Activated B cell treated with CpG ODN at 0.5 μM for 24 hours (primary cell): ENCODE measurements around the gene PTPRD. TPM values are rescaled to one million over a fixed set of nuclear protein-coding genes. Genes with fewer than 3 reads are reported as not detected.

Experiments used
- ATAC-seq: fragments of 200-7000 bp; cut with Tn5 transposase; one replicate; pipeline ENCODE4 v1.10.0; 2021; ENCODE audit warnings: low read depth, mild to moderate bottlenecking, moderate library complexity
- CTCF ChIA-PET: fragments of 350-600 bp; sonication (Branson Sonifier 250); formaldehyde crosslinking; loops from one replicate; lab custom pipeline; 2021; ENCODE audit warnings: antibody characterized with exemption; lab: Charles Lee
- POLR2A ChIA-PET: fragments of 350-600 bp; sonication (Branson Sonifier 250); formaldehyde crosslinking; loops from one replicate; lab custom pipeline; 2021; ENCODE audit warnings: antibody characterized with exemption; lab: Charles Lee
- DNase-seq: peaks from one replicate; pipeline ENCODE4 v3.0.0; 2022
- H3K27ac Mint-ChIP-seq: one replicate; pipeline ENCODE4 v1.8.0; 2020; ENCODE audit warnings: mixed read lengths
- H3K27me3 Mint-ChIP-seq: one replicate; pipeline ENCODE4 v1.8.0; 2021; ENCODE audit warnings: mixed read lengths
- H3K36me3 Mint-ChIP-seq: one replicate; pipeline ENCODE4 v1.8.0; 2021; ENCODE audit warnings: low read depth, mixed read lengths
- H3K4me1 Mint-ChIP-seq: one replicate; pipeline ENCODE4 v1.8.0; 2021; ENCODE audit warnings: mixed read lengths
- H3K4me3 Mint-ChIP-seq: one replicate; pipeline ENCODE4 v1.8.0; 2020; ENCODE audit warnings: mild to moderate bottlenecking, mixed read lengths
- H3K9me3 Mint-ChIP-seq: one replicate; pipeline ENCODE4 v1.8.0; 2020; ENCODE audit warnings: mixed read lengths
- intact Hi-C: fragments of 100-400 bp; cut with micrococcal nuclease; formaldehyde crosslinking; loops from one replicate; pipeline ENCODE4 v1.15.1; 2024
- total RNA-seq: library from RNA; stranded (reverse); gene quantifications from 2 replicates; pipeline ENCODE4 v1.2.3, GENCODE V29; 2022
- TF ChIP-seq, protein P1 (sequence below): fragments of 200-600 bp; IDR thresholded peaks from one replicate; pipeline ENCODE4 v1.8.0; 2022; ENCODE audit warnings: antibody characterized with exemption, mild to moderate bottlenecking

PTPRD gene
- total RNA-seq, 1 donor from 2014 or later: 0.04 TPM

- TF ChIP-seq, protein P1, sequence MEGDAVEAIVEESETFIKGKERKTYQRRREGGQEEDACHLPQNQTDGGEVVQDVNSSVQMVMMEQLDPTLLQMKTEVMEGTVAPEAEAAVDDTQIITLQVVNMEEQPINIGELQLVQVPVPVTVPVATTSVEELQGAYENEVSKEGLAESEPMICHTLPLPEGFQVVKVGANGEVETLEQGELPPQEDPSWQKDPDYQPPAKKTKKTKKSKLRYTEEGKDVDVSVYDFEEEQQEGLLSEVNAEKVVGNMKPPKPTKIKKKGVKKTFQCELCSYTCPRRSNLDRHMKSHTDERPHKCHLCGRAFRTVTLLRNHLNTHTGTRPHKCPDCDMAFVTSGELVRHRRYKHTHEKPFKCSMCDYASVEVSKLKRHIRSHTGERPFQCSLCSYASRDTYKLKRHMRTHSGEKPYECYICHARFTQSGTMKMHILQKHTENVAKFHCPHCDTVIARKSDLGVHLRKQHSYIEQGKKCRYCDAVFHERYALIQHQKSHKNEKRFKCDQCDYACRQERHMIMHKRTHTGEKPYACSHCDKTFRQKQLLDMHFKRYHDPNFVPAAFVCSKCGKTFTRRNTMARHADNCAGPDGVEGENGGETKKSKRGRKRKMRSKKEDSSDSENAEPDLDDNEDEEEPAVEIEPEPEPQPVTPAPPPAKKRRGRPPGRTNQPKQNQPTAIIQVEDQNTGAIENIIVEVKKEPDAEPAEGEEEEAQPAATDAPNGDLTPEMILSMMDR: no peak
- H3K36me3 Mint-ChIP-seq: no peaks in the 10 kb centered on the region
- H3K27me3 Mint-ChIP-seq: no peaks in the 10 kb centered on the region
- no peak overlapping the region for H3K27ac Mint-ChIP-seq
- ATAC-seq (no peak), DNase-seq (no peak)
- no peak overlapping the region for H3K4me3 Mint-ChIP-seq
- no peaks in the 10 kb centered on the region for H3K9me3 Mint-ChIP-seq
- intact Hi-C loops: no loop called here
- POLR2A ChIA-PET: no interaction called here
- no peaks in the 10 kb centered on the region for H3K4me1 Mint-ChIP-seq
- CTCF ChIA-PET: no interaction called here
Measured at GRCh38 chr9:9216934-9217333, 1395.9 kb downstream of the PTPRD start.

DNA sequence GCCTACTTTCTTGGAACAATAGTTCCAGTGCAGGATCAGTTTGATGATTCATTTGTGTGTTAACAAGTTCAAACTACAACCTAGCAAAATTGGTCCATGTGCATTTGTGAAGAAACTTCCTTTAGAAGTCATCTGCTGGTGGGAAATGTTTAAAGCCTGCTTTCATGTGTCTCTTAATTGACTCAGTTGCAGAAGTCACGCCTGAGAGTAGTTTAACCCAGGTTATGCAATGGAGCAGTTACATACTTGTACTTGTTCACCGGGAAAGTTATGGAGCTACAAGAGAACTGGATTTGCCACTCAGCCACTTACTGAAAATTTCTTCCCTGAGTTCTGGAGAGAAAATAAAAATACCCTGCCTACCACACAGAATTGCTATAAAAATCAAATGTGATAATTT is 1397.8 kb downstream of the PTPRD start:
- no peak for ATAC-seq
- H3K4me3 Mint-ChIP-seq: no peak overlapping the region
- no peaks in the 10 kb centered on the region for H3K4me1 Mint-ChIP-seq
- no peak overlapping the region for H3K27ac Mint-ChIP-seq
- intact Hi-C loops: no loop called here
- H3K9me3 Mint-ChIP-seq: no peaks in the 10 kb centered on the region
- ChIA-PET POLR2A (no interaction called here), CTCF (no interaction called here)
- TF ChIP-seq, protein P1: no peak
- DNase-seq: no peak
- H3K27me3 Mint-ChIP-seq: no peaks in the 10 kb centered on the region
- no peaks in the 10 kb centered on the region for H3K36me3 Mint-ChIP-seq

DNA sequence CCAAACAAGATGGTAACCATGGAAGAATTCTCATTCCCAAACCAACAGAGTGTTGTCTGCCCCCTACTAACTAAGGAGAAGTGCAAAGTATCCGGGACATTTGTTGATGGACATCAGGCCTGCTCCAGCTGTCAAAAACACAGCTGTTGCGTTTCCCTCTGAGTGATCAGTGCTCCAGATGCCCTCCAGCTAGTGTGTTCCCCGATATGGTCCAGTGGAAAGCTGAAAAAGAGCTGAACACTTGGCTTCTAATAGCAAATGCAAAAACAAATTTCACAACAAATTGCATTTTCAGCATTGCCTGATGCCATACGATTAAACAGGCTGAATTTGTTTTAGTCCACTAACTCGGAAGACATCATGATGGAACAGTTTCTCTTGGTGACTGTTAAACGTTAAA is 1398.7 kb downstream of the PTPRD start:
- ChIA-PET CTCF (no interaction called here), POLR2A (no interaction called here)
- H3K36me3 Mint-ChIP-seq: no peaks in the 10 kb centered on the region
- intact Hi-C loops: no loop called here
- DNase-seq: no peak
- H3K4me3 Mint-ChIP-seq: no peak overlapping the region
- ATAC-seq: no peak
- no peaks in the 10 kb centered on the region for H3K9me3 Mint-ChIP-seq
- no peak overlapping the region for H3K27ac Mint-ChIP-seq
- TF ChIP-seq, protein P1: no peak
- H3K4me1 Mint-ChIP-seq: no peaks in the 10 kb centered on the region
- no peaks in the 10 kb centered on the region for H3K27me3 Mint-ChIP-seq

DNA sequence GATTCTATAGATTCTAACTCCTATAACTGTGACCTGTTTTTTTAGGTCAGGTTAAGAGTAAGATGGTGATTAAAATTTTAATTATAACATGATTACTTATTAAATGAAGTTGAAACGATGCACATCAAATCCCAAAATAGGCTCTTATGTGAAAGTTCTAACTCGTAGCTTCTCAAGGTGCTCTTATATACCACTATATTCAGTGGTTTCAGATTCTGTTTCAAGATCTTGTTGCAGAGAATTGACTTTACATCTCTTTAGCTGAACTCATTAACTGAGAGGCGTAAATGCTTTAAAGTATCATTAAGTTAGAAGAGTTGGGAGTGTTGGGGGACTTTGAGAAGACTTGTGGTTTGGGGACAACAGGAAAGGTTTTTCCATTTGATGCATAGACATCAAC is 1399.8 kb downstream of the PTPRD start:
- Mint-ChIP-seq H3K27me3 (no peaks in the 10 kb centered on the region), H3K27ac (no peak overlapping the region), H3K4me3 (no peak overlapping the region), H3K9me3 (no peaks in the 10 kb centered on the region), H3K4me1 (no peaks in the 10 kb centered on the region), H3K36me3 (no peaks in the 10 kb centered on the region)
- intact Hi-C loops: no loop called here
- TF ChIP-seq, protein P1: no peak
- ChIA-PET CTCF (no interaction called here), POLR2A (no interaction called here)
- ATAC-seq (no peak), DNase-seq (no peak)

DNA sequence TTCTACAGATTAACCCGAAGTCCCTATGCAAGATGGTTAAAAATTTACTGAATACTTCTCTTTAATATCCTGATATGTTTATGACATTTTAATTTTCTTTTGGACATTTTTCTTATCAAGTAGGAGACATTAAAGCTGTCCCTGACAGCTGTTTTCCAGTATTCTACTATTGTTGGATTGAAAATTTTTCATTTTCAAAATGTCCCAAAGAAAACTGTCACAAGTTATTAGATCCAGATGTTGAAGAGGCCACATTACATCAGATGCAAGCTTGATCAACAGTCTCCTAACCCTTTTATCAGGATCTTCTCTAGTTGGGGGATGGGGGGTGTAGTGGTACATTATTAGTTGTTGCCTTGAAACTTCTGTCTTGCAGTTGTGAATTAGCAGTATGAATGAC is 1410.5 kb downstream of the PTPRD start:
- CTCF ChIA-PET: no interaction called here
- H3K9me3 Mint-ChIP-seq: peaks cover 6% of the 10 kb centered on the region
- H3K4me3 Mint-ChIP-seq: no peak overlapping the region
- POLR2A ChIA-PET: no interaction called here
- no peaks in the 10 kb centered on the region for H3K4me1 Mint-ChIP-seq
- TF ChIP-seq, protein P1: no peak
- H3K36me3 Mint-ChIP-seq: no peaks in the 10 kb centered on the region
- no peak overlapping the region for H3K27ac Mint-ChIP-seq
- no peaks in the 10 kb centered on the region for H3K27me3 Mint-ChIP-seq
- ATAC-seq (no peak), DNase-seq (no peak)
- intact Hi-C loops: no loop called here
